Measurements from ENCODE around the gene MXRA8.
"Not testable (repeated sequence)": the region's sequence is repeated elsewhere in the genome, so short reads cannot be mapped to it uniquely, and the experiment has no call there.

The MXRA8 gene, protein sequence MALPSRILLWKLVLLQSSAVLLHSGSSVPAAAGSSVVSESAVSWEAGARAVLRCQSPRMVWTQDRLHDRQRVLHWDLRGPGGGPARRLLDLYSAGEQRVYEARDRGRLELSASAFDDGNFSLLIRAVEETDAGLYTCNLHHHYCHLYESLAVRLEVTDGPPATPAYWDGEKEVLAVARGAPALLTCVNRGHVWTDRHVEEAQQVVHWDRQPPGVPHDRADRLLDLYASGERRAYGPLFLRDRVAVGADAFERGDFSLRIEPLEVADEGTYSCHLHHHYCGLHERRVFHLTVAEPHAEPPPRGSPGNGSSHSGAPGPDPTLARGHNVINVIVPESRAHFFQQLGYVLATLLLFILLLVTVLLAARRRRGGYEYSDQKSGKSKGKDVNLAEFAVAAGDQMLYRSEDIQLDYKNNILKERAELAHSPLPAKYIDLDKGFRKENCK

DNA sequence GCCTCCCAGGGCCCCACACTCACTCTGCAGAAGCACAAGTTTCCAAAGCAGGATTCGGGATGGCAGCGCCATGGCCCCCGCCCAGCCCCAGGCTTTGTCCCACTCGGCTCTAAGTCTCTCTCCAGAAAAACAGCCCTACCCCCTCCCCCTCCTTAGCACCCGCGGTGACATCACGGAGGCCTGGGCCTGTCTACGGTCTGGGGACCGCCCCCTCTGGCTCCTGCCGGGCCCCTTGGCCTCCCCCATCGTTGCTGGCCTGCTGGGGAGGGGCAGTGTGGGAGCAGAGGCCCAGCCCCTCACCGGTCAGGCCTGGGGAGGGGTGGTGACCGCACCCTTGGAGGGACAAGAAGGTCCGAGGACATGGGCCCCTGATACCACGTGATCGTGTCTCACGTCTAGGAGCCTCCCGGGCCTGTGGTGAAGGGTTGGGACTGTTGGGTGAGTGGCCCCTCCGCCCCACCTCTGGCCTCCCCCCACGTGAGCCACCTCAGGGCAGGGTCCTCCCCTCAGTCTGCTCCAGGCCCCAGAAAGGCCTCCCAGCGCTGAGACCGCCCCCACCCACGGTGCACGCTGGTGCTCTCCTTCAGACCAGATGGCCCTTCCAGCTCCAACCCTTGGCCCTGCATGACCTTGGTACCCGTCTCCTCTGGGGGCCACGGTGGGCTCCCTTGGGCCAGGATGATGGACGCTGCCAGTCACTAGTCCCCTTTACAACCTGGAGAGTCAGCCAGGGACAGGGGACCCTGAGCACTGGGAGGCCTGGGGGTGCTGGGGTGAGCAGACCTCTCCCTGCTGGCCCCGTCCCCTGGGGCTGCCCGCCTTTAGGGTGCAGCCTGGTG is at the start of gene MXRA8:
Gene MXRA8, minus strand, starts transcription at position 123 of the 839 bp plus-strand sequence. Its CDS starts 51 bp downstream, at position 72.
- DNase-seq (ENCODE audit: low read depth): no peak

DNA sequence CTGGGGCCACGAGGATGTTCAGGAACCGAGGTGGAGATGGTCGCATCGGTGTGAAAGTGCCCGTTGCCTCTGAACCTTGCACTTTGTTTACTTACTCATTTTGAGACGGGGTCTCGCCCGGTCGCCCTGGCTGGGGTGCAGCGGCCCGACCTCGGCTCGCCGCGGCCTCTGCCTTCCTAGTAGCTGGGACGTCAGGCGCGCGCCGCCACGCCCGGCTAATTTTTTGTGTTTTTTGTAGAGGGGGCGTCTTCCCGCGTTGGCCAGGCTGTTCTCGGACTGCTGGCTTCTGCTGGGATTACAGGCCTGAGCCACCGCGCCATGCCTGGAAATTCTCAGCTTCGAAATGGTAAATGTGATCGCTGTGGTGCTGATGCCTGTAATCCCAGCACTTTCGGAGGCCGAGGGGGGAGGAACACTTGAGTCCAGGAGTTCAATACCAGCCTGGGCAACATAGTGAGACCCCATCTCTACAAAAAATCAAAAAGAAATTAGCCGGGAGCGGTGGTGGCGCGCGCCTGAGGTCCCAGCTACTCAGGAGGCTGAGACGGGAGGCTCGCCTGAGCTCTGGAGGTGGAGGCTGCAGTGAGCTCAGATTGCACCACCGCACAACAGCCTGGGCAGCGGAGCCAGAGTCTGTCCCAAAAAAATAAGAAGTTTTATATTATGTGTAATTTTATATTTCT is 49.4 kb upstream of the MXRA8 start:
- DNase-seq (ENCODE audit: low read depth): no peak

DNA sequence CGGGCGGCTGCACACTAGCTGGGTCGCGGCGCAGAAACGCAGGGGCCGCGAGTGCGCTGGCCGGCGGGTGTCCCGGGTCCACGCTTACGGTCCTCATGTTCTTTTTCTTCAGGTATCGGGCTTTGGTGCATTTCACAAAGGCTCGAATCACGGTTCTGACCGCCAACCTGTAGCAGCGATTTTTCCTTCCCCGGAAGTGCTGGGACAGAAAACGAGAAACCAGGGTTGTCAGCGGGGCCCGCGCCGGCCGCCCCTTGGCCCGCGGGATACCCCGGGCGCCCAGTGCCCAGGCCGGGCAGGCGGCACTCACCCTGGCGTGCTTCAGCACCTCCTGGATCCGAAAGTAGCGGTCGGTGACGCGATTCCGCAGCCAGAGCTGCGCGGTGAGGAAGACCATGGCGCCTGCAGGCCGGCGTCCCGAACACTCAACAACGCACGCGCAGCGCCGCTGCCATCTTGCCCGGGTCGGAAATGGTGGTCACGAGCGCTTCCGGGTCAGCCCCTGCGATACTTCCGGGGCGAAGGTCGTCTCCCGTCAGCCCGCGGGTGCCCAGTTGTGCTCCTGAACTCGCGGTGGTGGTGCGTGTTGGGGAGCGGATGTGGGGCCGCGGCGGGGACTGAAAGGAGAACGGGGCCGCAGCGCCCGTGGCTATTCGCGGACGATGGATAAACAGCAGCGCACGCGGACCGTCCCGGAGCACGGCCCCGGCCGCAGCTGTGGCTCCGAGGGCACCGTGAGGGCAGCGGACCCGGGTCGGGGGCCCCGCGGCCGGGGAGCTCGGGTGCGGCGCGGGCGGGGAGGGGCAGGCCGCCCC is 48.7 kb upstream of the MXRA8 start, which contains the start of gene MRPL20:
Gene MRPL20, minus strand, starts transcription at position 473 of the 815 bp plus-strand sequence. Its CDS starts 76 bp downstream, at position 397.
- peak; percentile 95 for DNase-seq (ENCODE audit: low read depth)

DNA sequence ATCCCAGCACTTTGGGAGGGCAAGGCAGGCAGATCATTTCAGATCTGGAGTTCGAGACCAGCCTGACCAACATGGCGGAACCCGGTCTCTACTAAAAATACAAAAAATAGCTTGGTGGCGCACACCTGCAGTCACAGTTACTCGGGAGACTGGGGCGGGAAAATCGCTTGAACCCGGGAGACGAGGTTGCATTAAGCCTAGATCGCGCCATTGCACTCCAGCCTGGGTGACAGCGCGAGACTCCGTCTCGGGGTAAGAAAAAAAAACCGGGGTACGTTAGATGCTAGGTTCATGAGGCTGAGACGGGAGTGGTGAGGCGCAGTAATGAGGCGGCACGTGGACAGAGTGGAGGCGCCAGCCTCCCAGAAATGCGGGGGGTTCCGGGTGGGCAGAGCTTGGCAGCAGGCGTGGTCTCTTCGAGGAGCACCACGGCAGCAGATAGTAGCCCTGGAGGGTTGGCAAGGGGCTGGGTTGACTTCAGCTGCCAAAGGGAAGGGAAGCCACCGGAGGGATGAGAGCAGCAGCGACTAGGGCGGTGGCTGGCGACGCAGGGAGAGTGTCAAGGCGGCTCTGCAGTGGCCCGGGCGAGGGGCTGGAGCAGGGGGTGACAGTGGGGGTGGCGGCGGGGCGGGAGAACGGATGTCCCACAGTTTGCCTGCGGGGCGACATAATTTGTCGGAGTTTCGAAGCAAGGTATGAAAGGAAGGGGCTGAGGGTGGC is 47.9 kb upstream of the MXRA8 start:
- DNase-seq (ENCODE audit: low read depth): no peak

DNA sequence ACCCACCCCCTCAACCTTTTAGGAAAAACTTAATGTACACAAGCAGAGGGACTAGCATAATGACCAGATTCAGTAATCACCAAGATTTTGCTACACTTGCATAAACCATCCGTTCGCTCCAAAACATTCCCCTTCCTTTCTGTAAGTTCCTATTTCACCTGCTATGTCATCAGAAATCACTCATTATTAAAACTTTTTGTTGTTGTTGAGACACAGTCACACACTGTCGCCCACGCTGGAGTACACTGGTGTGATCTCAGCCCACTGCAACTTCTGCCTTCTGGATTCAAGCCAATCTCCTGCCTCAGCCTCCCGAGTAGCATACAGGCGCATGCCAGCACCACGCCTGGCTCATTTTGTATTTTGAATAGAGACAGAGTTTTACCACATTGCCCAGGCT is 45.3 kb upstream of the MXRA8 start:
- no peak for DNase-seq (ENCODE audit: low read depth)

DNA sequence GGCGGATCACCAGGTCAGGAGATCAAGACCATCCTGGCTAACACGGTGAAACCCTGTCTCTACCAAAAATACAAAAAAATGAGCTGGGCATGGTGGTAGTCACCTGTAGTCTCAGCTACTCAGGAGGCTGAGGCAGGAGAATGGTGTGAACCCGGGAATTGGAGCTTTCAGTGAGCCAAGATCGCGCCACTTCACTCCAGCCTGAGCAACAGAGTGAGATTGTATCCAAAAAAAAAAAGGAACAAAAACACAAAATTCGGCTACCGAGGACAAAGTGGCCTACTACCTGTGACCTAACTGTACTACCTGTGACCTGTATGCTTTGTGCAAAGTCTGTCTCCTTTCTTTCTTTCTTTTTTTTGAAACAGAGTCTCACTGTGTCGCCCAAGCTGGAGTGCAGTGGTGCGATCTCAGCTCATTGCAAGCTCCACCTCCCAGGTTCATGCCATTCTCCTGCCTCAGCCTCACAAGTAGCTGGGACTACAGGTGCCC is 44.6 kb upstream of the MXRA8 start:
- not testable (repeated sequence) for DNase-seq (ENCODE audit: low read depth)

DNA sequence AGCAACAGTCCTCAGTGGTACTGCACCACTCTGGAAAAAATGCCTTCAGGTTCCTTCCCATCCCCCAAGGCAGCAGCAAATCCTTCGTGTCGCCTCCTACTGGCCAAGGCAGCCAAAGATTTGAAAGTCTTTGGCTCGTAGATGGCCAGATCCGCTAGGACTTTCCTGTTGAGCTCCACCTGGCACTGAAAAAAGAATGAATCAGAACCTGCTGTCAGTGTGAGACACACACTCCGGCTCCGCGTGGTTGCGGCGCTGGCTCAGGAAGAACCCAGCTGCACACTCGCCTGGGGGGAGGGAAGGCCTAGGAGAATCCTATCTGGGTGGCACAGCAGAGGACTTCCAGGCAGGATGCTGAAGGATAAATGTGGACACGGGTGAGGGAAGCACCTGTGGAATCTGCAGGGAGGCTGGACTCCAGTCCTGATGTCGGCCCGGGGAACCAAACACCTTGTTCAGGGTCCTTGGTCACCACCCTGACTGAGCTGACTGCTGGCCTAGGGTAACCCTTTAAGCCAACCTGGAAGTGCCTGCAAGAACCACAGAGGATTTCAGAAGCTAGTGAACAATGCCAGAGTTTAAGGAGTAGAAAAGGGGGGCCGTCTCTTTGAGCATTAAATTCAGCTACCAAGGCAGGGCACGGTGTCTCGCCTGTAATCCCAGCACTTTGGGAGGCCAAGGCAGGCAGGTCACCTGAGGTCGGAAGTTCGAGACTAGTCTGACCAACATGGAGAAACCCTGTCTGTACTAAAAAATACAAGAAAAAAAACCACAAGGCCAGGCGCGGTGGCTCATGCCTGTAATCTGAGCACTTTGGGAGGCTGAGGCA is 43.9 kb upstream of the MXRA8 start:
- no peak for DNase-seq (ENCODE audit: low read depth)

DNA sequence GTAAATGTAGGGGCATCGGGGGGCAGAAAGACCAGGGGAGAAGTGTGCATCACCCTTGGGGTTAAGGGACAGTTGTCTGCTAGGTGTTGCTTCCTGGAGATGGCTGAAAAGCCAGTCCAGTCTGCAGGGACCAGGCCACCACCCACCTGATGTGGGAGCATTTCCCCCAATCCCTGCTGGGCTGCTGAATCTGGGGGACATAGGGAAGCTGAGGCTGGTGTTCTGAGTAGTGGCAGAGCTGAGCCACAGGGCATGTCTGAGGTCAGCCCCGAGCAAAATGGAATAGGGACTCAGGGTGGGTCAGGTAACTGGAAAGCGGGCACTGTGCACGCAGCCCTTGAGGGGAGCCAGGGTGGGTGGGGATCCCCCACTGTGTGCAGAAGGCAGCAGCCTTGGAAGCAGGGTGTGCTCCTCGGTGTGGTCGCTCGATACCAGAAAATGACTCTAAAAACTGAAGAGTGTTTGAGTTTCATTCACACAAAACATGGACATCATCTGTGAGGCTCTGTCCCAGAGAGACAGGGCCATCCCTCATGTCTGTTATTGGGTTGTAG is 43.2 kb upstream of the MXRA8 start:
- DNase-seq (ENCODE audit: low read depth): no peak

DNA sequence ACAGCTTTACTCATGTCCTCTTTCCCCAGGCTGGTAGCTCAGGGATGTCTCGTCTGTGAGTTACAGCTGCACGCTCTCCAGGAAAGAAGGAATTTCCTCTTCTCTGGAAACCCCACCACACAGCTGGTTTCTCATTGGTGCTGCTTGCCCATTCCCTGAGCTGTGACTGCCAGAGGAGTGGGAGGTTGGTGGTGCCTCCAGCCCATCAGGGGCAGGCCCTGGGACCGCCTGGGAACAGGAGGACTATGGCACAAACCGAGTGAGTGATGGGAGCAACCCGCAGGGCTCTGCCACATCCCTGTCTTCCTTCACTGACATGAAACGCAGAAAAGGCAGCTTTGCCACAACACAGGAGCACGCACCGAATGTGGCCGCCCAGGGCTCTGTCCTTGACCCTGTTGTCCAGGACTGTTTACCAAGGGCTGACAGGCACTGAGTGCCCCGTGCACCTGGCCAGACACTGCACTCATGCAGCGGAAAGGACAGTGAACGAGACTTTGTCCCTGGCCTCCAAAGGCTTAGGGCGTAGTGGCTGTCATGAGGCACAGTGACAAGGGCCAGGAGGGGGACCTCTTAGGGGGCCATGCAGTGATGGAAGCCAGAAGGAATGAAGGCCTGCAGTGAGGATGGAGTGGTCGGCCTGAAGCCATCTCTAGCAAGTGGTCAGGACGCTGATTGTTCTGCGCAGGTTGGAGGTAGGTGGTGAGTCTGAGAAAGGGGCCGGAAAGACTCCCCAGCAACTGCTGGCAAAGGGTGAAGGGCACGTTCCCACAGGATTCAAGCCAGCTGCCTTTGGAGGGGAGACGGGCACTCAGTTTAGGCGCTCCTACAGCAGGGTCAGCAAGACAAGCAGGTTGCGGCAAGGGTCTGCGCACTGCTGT is 42.5 kb upstream of the MXRA8 start:
- no peak for DNase-seq (ENCODE audit: low read depth)

DNA sequence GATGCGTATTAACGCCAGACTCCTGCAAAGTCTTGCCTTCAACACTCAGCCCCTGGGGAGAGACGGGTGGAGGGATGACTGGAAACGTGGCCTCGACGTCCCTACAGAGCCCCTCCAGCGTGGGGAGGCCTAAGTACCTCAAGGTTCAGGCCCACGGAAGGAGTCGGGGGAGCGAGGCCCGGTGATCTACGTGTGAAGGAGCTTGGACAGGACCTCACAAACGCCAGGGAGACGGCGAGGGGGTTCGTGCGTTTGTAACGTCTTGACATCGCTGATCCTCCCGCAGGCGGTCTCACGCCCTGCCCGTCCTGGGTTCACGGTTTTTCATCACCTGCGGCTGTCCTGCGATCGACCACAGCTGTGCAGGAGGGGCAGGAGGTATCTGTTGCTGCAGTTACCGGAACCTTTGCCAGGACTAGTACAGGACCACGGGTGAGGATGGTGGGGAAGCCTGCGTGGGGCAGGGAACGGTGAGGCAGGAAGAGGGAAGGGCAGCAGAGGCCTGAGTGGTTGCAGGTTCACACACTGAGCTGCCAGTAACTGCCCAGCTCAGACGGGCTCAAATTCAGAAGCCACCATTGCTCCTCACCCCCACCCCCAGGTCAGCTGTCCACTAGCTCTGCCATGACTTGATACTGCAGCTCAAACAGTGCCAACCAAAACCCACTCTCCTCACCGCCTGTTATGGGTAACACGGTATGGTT is 41.7 kb upstream of the MXRA8 start:
- DNase-seq (ENCODE audit: low read depth): no peak

DNA sequence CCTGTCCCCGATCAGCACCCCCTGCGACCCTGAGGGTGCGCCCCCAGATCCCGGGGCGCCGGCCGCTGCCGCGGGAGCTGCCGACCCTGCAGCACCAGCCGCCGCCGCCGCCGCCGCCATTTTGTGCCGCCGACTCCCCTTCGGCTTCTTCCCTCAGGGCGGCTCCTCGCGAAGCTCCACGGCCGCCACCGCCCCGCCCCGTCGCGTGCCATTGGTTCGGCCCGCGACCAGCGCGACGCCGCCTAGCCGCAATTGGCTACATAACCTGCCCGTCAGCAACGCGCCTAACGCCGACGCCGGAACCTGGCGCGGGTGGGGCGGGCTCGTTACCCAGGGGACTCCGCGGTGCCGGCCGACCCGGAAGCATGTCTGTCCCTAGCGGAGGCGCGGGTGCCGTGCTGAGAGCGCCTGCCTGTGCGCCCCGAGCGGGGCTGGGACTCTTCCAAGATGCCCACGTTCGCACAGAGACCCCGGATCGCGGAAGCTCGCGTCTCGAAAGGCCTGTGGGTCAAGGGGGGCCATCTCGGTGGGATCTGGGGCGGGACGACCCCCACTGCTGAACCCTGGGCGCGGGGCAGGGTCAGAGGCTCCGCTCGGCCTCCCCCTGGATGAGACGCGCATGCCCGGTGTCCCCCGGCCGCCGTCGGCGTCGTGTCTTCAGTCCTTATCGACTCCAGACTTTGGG is 41.0 kb upstream of the MXRA8 start, which contains the start of gene CCNL2:
Gene CCNL2, minus strand, starts transcription at position 149 of the 685 bp plus-strand sequence. Its CDS starts 29 bp downstream, at position 120.
- DNase-seq (ENCODE audit: low read depth): peak; percentile 100

DNA sequence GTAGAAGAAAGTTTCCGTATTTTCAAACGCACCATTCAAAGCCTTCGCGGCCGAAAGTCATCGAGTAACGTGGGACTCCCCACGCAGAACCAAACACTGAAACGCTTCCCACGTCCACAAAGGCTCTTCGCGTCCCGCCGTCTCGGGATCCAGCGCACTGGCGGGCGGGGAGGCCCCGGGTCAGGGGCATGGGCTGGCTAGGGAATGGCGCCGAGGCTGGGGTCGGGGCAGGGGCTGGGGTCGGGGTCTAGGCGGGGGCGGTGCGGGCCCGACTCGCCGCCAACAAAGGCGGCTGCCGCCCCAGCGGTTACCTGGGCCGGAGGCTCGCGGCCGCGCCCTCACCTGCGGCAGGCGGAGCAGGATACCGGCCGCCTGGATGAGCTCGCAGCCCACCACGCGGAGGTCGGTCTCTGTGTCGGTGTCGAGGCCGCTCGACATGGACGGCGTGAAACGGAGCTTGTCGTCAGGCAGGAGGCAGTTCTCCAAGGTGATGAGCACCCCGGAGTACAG is 40.4 kb upstream of the MXRA8 start:
- no peak for DNase-seq (ENCODE audit: low read depth)

DNA sequence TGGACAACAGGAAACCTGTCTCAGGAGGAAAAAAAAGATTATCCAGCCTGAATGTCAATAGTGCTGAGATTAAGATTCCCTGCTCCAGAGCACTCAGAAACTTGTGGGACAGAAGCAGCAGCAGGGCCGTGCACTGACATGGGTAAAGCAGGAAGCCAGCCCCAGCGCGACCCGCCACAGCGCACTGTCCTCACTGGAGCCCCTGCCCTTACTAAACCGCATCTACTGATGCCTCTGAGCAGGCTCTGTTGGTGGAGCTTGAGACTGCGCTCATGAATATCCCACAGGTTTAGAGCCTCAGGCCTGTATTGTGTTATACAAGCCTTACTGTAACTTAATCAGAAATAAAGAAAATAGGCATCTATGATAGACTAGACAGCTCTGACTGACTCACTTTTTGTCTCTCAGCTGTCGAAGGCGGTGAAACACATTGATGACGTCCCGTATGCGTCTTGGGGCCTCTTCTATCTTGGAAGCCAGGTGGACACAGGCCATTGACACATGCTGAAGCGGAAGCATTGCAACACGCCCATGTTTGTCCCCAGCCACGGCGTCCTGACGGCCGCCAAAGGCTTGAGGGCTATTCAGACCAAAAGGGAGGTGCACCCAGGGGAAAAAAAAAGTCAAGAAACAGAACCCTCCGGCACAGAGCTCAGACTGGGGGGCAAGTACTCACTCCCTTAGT is 39.6 kb upstream of the MXRA8 start:
- no peak for DNase-seq (ENCODE audit: low read depth)

DNA sequence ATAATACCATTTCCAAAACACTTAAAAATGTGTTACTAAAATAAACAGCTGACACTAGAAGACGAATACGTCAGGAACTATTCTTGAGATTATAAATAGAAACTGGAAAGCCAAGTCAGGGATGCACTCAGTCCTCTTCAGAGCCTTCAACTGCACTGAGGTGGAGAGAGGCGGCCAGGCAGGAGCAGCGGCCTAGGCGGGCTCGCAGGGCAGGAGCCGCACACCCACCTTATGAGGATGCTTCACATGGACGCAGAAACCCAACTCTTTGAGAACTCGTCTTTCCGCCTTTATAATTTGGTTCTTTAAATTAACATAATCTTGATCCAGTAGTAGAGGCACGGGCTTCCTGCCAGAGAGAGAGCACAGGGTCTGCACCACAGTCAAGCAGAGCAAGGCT is 36.8 kb upstream of the MXRA8 start:
- DNase-seq (ENCODE audit: low read depth): no peak

DNA sequence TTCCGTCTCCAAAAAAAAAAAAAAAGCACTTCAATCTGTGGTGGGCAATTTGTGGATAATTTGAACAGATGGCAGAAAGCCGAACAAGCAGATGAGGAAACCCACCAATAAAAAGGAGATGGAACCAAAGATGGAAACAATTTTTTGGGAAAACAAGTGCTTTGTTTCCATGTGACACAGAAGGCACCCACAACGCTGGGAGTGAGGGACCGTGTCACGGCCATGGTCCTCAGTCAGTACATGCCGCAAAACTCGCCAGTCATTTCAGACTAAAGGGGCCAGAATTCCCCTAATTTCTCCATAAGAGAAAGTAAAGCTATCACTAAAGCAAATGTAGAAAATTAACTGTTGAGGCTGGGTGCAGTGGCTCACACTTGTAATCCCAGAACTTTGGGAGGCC is 35.8 kb upstream of the MXRA8 start:
- DNase-seq (ENCODE audit: low read depth): no peak

DNA sequence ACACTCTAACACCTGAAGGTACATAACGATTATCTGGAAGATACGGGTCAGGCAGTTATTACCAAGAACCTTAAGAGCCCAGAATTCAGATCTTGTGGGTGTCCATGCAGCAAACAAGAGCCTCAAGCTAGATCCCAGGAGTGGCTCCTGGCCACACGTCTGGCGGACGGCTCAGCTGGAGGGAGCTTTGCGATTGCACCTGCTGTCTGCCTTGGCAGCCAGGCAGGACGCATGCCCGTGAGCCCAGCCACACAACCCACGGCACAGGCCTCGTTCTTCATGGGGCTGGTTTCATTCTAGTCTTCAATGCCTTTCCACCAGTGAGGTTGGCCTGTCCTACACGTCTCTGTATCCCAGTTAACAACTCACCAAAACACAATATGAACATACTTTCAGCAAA is 35.1 kb upstream of the MXRA8 start:
- DNase-seq (ENCODE audit: low read depth): no peak
